Fibroblast of villous mesenchyme (primary cell): ENCODE data around the gene FRMD4A. TPM values are rescaled to one million over a fixed set of nuclear protein-coding genes. Genes with fewer than 3 reads are reported as not detected.

ENCODE experiments used
- DNase-seq: peaks from one replicate; pipeline ENCODE4 v3.0.0-alpha.2; 2010; ENCODE audit warnings: low read depth
- H3K4me3 ChIP-seq: 2 replicates; pipeline ENCODE4 v1.5.1; 2011; ENCODE audit warnings: low read depth, mild to moderate bottlenecking, low read length
- CTCF ChIP-seq: IDR thresholded peaks from 2 replicates; pipeline ENCODE4 v1.5.1; 2012; ENCODE audit warnings: low read depth, mild to moderate bottlenecking, low read length; ENCODE audit not compliant: insufficient read depth
- total RNA-seq: library from RNA; depleted of rRNA; stranded (reverse); fragments of >200 nt; gene quantifications from 2 replicates; pipeline ENCODE4 v1.2.3, GENCODE V29; 2012

Gene FRMD4A
- total RNA-seq, 1 donor = 40.2 TPM

- no peak for DNase-seq
- no peak overlapping the region for H3K4me3 ChIP-seq
- TF ChIP-seq CTCF = no peak
These were observed 393.9 kb downstream of the FRMD4A start for GRCh38 chr10:13936826-13937225.

- TF ChIP-seq CTCF = no peak
- H3K4me3 ChIP-seq = no peak overlapping the region
- DNase-seq = peak; percentile 14
These were observed 400.6 kb downstream of the FRMD4A start for GRCh38 chr10:13930120-13930519.

GRCh38 chr10:13928451-13928850 is 402.3 kb downstream of the FRMD4A start:
- DNase-seq = no peak
- no peak for TF ChIP-seq CTCF

GRCh38 chr10:13925971-13926780 is 404.5 kb downstream of the FRMD4A start:
- no peak overlapping the region for H3K4me3 ChIP-seq
- no peak for DNase-seq
- TF ChIP-seq CTCF = no peak

More at GRCh38 chr10:13928451-13928850, 402.3 kb downstream of the FRMD4A start:
- H3K4me3 ChIP-seq = no peak overlapping the region

GRCh38 chr10:13924040-13924725 is 406.5 kb downstream of the FRMD4A start:
- H3K4me3 ChIP-seq = no peak overlapping the region
- no peak for TF ChIP-seq CTCF
- peak; percentile 71 for DNase-seq

- peak; percentile 13 for DNase-seq
- H3K4me3 ChIP-seq = no peak overlapping the region
- TF ChIP-seq CTCF = no peak
These were observed 408.1 kb downstream of the FRMD4A start for GRCh38 chr10:13922586-13922985.
